Measurements from ENCODE around the gene AKR1D1.
"Not testable (repeated sequence)": the region's sequence is repeated elsewhere in the genome, so short reads cannot be mapped to it uniquely, and the experiment has no call there.

Gene AKR1D1

DNA sequence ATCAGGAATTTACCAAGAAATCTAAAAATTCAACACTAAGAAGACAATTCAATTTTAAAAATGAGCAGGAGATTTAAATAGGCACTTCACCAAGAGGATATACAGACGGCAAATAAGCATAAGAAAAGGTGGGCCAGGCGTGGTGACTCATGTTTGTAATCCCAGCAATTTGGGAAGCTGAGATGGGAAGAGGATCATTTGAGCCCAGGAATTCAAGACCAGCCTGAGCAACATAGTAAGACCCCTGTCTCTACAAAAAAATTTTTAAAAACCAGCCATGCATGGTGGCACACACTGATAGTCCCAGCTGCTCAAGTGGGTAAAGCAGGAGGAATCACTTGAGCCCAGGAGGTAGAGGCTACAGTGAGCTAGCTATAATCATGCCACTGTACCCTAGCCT is 3.5 kb upstream of the AKR1D1 start:
- DNase-seq (ENCODE audit: low read depth, low spot score): no peak

DNA sequence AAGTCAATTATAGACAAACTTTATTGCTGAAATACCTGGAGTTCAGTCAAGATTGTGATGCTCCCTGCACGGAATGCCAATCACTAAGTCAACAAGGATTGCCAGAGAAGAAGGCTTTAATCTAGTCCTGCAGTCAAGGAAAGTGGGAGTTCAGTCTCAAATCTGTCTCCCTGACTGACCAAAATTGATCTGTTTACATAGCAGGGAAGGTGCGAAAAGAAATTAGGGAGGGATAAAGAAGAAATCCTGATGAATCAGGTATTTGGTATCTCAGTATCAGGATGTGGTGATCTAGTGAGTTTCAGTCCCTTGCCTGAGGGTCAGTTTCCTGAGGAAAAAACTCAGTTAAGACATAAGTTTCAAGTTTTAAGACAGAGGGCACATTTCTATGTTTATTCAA is 2.1 kb upstream of the AKR1D1 start:
- DNase-seq (ENCODE audit: low read depth, low spot score): no peak

DNA sequence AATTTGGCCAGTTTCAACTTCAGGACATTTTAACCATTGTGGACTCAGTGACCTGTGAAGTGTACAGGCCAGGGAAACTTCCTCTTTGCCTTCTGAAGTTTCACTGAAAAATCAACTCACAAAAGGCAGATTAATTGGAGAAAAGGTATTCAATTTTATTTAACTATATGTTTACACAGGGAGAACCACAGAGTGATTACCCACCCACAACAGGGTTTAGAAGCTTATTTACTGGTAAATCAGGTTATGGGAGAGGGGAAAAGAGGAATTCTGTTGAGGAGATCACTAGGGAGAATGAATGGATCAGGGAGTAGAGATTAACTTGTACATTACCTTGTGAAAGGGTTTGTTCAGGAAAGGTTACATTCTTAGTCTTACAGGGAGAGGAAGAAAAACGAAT is 1.7 kb upstream of the AKR1D1 start:
- no peak for DNase-seq (ENCODE audit: low read depth, low spot score)

DNA sequence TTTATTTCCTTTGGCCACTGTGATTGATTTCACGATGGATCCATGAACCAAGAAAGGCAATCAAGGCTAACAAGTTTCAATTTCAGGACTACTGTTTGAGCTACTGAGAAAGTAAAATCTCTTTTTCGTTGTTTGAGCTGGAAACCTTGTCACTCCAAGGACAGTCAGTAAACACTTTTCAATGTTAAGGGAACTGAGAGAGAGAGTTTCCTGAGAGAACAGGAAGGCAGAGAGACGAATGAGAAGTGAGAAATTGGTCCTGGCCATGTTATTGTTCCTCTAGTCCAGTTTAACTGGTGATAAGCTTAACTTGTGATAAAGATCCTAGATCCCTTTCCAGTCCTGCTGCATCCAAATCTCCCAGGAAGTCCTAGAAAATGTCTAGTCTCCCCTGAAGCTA is 909 bp upstream of the AKR1D1 start:
- no peak for DNase-seq (ENCODE audit: low read depth, low spot score)

DNA sequence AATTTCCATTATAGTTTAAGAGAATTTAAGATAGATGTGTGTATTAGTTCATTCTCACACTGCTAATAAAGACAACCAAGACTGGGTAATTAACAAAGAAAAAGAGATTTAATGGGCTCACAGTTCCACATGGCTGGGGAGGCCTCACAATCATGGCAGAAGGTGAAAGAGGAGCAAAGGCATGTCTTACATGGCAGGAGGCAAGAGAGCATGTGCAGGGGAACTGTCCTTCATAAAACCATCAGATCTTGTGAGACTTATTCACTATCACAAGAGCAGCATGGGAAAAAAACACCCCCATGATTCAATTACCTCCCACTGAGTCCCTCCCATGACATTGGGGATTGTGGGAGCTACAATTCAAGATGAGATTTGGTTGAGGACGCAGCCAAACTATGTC is 473 bp upstream of the AKR1D1 start:
- DNase-seq (ENCODE audit: low read depth, low spot score): not testable (repeated sequence)

DNA sequence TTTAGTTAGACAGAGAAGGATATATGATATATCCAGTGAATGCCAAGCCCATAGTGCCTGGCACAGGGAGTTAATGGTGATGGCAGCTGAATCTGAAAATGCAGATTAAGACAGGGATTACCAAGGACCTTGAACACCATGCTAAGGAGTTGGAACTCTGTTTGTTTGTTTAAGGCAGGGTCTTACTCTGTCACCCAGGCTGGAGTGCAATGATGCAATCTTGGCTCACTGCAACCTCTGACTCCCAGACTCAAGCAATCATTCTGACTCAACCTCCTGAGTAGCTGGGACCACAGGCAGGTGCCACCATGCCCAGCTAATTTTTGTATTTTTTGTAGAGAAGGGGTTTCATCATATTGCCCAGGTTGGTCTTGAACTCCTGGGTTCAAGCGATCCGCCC is 1.6 kb downstream of the AKR1D1 start:
- no peak for DNase-seq (ENCODE audit: low read depth, low spot score)

DNA sequence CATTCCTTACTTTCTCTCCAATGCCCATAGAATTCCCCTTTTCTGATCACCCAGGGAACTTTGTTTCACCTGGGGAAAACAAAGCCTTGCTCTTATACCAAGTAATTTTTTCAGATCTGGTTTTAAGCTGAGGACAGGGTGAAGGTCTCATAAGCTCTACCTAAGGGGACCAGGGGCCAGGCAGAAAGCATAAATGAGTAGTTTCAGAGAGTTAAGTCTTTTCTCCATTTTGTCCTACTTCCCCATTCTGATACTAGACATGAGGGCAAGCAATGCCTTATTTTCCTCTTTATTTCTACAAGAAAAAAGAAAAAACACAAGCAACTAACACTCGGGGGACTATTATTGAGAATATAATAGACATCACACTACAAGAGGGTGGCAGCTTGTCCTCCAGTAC is 2.9 kb downstream of the AKR1D1 start:
- no peak for DNase-seq (ENCODE audit: low read depth, low spot score)

DNA sequence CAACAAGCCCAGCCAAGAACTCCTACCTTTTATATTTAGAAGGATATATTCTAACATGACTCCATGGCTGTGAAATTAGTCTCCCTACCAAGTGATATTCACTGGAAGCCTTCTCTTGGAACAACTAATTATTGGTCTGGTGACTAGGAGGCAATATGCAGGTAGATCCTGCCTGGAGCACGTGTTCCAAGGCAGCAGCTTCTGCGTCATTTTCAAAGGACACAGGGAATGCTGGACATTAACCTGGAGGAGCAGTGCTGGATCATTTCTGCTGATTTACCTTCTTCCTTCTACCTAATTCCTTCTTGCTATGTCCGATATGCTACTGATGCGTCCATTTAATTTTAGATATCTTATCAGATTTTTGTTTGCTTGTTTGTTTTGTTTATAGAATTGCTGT is 5.6 kb downstream of the AKR1D1 start:
- DNase-seq (ENCODE audit: low read depth, low spot score): no peak

DNA sequence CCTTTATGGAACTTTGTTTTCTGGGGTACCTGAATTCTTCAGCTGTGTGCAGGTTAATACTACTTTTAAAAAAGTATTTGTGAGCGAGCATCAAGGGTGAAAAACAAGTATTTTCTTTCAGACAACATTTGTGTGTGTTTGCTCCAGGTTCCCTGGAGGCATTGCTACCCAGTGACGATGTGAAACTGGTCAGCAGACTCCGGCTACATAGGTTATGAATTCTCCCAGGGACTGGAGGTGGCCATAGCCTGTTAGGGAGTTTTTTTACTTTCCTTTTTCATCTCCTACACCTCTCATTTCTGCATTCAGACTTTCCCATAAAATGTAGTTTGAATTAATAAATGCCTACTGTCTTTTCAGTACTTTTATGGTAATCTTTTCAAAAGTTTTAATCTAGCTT is 7.6 kb downstream of the AKR1D1 start:
- DNase-seq (ENCODE audit: low read depth, low spot score): no peak

DNA sequence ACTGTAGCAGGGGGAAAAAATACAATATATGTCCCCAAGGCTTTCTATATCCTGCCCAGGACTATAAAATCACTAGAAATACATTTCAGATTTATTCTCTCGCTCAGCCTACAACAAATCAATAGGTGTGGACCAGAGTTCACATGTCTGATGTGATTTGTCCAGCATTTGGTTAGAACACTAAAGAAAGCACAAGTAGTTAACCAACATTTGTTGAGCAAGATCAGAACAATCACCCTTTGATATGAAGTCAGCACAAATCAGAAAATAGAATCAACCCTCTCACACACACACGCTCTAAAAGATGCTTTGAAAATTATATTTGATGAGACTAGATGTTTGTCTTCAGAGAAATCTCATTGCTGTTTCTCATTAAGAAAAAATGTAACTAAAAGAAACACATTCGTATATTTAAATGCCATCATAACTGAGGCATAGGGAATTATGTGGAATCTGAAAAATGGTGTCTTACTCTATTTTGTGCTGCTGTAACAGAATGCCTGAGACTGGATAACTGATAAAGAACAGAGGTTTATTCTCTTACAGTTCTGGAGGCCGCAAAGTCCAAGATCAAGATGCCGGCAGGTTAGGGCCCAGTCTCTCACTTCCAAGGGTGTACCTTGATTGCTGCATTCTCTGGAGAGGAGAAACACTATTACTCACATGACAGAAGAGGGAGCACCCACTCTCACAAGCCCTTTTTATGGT is 10.5 kb downstream of the AKR1D1 start:
- DNase-seq (ENCODE audit: low read depth, low spot score): no peak

DNA sequence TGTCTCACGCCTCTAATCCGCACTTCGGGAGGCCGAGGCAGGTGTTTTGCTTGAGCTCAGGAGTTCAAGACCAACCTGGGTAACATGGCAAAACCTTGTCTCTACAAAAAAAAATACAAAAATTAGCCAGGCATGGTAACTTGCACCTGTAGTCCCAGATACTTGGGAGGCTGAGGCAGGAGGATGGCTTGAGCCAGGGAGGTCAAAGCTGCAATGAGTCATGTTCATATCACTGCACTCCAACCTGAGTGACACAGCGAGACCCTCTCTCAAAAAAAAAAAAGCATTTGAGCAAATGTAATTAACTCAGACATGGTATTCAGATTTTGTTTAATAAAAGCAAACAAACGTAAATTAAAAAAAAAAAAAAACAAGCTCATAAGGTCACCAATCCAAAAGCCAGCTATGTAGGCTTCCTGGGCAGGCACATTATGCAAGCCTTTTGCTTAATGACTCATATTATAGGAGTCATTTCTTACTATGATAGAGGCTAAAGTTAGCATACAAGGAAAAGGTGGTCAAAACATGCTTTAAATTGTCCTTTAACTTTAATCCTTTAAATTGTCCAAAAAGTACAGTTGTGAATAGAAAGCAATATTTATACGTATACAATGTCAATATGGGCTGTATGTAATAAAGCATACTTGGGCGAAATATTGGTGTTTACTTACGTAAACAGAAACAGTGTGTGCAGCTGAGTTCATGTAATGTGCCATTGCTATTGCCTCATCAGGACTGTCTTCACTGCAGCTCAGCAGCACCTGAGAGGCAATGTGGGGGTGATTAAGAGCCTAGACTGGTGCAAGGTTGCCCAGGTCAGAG is 13.0 kb downstream of the AKR1D1 start:
- DNase-seq (ENCODE audit: low read depth, low spot score): no peak

DNA sequence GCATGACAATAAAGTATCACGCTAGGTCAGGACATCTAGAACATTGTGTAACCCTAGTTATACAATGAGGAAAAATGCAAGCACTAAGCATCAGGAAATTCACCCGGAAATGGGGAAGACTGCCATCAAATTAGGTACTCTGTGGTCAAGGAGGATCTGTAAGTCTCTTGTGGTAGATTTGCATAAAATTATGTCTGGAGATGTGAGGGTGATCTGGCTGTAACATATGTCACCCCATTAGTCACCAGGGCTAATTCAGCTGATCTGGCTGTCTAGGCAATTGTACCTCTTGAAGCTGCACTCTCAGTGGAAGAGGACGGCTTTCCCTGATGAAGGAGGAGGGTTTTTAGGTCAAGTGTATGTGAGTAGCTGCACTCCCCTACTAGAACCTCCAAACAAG is 14.8 kb downstream of the AKR1D1 start:
- no peak for DNase-seq (ENCODE audit: low read depth, low spot score)

DNA sequence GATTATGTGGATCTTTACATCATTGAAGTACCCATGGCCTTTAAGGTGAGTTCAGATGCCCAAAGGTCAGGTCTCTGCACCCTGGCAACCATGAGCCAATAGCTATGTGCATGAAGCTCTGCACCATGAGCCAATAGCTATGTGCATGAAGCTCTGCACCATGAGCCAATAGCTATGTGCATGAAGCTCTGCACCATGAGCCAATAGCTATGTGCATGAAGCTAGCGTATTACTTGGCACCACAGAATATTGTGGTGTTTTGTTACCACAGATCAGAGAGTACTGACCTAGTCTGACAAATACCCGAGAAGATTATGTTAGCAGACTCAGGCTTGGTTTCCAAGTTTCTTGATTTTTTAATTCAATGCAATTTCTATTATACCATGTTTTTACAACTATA is 15.6 kb downstream of the AKR1D1 start:
- not testable (repeated sequence) for DNase-seq (ENCODE audit: low read depth, low spot score)

DNA sequence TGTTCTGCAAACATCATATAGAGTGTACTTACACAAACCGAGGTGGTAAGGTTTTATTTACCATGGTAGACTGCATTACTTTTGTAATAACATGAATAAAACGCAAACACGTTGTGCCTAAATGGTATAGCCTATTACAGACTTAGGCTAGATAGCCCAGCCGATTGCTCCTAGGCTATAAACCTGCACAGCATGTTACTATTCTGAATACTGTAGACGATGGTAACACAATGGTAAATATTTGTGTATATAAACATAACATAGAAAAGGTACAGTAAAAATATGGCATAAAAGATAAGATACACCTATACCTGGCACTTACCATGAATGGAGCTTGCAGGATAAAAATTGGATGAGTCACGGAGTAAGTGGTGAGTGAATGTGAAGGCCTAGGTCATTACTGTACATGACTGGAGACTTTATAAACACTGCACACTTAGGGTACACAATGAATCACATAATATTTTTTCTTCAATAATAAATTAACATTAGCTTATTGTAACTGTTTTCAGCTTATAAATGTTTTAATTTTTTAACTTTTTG is 16.3 kb downstream of the AKR1D1 start:
- no peak for DNase-seq (ENCODE audit: low read depth, low spot score)

DNA sequence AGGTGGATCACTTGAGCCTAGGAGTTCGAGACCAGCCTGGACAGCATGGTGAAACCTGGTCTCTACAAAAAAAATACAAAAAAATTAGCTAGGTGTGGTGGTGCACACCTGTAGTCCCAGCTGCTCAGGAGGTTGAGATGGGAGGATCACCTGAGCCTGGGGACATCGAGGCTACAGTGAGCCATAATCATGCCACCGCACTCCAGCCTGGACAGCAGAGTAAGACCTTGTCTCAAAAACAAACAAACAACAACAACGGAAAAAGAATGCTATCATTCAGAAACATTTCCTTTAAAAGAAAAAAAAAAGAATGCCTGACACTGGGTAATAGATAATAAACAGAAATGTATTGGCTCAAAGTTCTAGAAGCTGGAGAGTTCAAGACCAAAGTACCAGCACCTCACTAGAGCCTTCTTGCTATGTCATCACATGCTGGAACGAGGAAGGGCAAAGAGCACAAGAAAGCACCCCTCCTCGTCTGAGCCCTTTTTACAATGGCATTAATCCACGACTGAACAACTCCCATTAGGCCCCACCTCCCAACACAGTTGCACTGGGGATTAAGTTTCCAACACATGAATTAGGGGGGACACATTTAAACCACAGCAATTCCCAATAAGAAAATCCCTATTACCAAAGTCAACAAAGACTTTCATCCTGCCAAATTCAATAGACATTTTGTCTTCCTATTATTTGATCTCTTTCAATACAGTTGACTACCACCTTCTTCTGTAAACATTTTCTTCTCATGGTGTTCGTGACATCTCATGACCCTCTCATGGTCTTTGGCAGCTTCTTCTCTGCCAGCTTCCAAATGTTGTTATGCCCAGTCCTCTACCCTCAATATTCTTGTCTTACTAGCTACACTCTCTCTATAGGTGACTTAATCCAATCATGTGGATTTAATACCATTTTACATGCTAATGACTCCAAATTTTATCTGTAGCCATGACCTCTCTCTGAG is 20.0 kb downstream of the AKR1D1 start:
- no peak for DNase-seq (ENCODE audit: low read depth, low spot score)

DNA sequence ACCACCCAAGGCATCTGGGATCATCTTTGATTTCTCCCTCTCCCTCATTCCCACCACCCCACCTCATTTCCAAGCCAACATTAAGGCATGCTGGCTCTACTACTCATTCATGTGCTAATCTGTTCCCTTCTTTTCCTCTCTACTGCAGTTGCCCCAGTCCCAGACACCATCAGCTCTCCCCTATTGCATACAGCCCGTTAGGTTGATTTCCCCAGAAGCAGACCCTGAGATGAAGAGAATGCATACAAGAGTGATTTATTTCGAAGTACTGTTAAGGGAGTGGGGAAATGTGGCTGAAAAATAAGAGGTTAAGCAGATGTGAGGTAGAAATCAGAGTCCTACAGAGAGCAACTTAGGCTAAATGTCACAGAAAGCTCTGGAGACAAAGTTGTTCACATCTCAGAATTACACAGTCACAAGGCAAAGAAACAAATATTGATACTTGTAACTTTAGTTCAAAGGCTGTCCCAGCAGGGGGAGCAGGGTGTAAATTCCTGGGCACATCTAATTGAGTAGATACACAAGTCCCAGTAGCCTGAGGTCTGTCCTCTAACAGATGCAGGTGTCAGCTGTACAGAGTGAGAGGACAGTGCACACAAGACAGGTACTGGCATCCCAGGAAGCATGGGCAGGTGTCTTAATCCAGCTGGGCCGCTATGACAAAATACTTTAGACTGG is 20.9 kb downstream of the AKR1D1 start:
- DNase-seq (ENCODE audit: low read depth, low spot score): no peak

DNA sequence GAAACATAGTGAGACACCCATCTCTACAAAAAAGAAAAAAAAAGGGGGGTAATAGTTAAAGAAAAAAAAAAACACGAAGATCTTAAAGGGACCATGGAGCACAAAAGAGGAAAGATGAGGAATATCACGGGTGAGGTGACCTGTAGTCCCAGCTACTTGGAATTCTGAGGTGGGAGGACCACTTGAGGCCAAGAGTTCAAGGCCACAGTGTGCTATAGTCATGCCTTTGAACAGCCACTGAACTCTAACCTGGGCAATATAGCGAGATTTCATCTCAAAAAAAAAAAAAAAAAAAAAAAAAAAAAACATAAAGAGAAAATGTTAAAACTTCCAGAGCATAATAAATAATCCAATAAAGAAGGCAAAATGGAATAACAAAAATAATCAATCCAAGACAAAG is 23.6 kb downstream of the AKR1D1 start:
- no peak for DNase-seq (ENCODE audit: low read depth, low spot score)

DNA sequence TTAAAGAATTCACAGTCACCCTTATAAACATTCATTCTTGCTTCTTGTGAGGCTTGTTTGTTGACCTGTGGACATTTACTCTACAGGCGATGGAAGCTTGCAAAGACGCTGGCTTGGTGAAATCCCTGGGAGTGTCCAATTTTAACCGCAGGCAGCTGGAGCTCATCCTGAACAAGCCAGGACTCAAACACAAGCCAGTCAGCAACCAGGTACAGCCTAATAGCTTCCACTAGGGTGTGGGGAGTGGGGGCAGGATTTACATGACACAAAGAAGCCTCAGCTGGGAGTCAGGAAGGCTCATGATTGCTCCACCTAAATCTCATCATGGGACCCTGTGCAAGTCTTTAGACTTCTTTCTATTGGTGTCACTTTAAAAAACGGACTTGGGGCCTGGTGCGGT is 29.0 kb downstream of the AKR1D1 start:
- no peak for DNase-seq (ENCODE audit: low read depth, low spot score)

DNA sequence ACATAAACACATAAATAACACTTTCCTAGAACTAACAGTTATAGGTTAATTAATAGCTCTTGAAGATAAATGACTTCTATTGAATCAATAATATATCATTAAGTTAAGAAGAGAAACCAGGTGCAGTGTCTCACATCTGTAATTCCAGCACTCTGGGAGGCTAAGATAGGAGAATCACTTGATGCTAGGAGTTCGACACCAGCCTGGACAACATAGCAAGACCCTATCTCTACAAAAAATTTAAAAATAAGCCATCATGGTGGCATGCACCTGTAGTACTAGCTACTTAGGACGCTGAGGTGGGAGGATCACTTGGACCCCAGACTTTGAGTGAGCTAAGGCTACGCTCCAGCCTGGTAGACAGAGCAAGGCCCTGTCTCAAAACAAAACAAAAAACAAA is 38.8 kb downstream of the AKR1D1 start:
- DNase-seq (ENCODE audit: low read depth, low spot score): no peak

DNA sequence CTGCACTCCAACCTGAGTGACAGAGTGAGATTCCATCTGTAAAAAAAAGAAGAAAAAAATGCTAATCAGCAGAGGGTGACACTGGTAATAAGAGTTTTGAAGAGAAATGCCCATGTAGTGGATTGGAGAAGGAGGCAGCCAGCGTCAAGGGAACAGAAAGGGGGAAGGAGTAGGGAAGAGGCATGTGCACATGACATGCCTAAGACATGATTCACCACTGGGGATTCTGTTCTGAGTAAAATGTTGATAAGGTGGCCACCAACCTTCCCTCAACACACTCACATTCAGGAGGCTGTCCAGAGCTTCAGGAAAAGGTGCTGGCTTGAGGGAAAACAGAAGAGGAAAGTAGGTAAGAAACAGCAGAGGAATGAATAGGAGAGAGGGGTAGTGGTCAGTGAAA is 39.9 kb downstream of the AKR1D1 start:
- no peak for DNase-seq (ENCODE audit: low read depth, low spot score)

DNA sequence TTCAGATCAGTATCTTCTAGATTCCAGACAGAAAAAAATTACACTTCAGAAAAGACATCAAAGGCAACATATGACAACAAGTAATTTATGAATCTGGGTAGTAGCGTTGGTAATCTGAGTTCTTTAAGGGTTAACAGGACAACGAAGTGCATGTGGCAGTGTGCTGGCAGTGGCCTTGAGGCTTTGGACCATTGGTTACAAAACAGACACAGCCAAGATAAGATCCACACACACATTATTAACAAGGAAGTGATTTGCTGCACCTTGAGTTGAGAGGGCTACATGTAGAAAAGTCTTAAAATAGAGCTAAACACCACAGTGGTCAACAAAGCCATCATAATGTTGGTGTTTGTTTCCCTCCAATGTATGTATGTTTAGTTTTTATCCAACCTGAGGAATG is 40.6 kb downstream of the AKR1D1 start:
- DNase-seq (ENCODE audit: low read depth, low spot score): no peak

Measured in brain pericyte (primary cell).